MM.1S (cell line): ENCODE results near the gene PSMC4.

Experiments used
- DNase-seq: peaks from one replicate; pipeline ENCODE4 v3.0.0-alpha.2; 2015
- H2AFZ ChIP-seq: fragments of 300-600 bp; sonication (generic); 2 replicates; pipeline ENCODE4 v1.6.0; 2016; ENCODE audit warnings: antibody characterized with exemption, low read length
- H3F3A ChIP-seq: fragments of 300-600 bp; sonication (generic); 2 replicates; pipeline ENCODE4 v1.6.1; 2016; ENCODE audit warnings: mild to moderate bottlenecking, antibody characterized with exemption, low read length, moderate library complexity, mixed read lengths; ENCODE audit not compliant: insufficient read depth
- H3K27ac ChIP-seq: fragments of 300-600 bp; sonication (generic); 2 replicates; pipeline ENCODE4 v1.5.1; 2016; ENCODE audit warnings: mild to moderate bottlenecking, low read length
- H3K27me3 ChIP-seq: fragments of 300-600 bp; sonication (generic); replicated peaks from 2 replicates; pipeline ENCODE4 v1.6.0; 2016; ENCODE audit warnings: low read length; ENCODE audit not compliant: insufficient read depth
- H3K36me3 ChIP-seq: fragments of 300-600 bp; sonication (generic); replicated peaks from 2 replicates; pipeline ENCODE4 v1.6.1; 2016; ENCODE audit warnings: mild to moderate bottlenecking, low read length, mixed read lengths; ENCODE audit not compliant: insufficient read depth
- H3K4me1 ChIP-seq: fragments of 300-600 bp; sonication (generic); 2 replicates; pipeline ENCODE4 v1.6.1; 2016; ENCODE audit warnings: low read length, mixed read lengths
- H3K4me2 ChIP-seq: fragments of 300-600 bp; sonication (generic); 2 replicates; pipeline ENCODE4 v1.6.0; 2016; ENCODE audit warnings: low read depth, low read length
- H3K4me3 ChIP-seq: fragments of 300-600 bp; sonication (generic); 2 replicates; pipeline ENCODE4 v1.5.1; 2016; ENCODE audit warnings: low read length, mixed read lengths
- H3K79me2 ChIP-seq: fragments of 300-600 bp; sonication (generic); 2 replicates; pipeline ENCODE4 v1.6.1; 2016; ENCODE audit warnings: mixed run types, low read length, mixed read lengths
- H3K9ac ChIP-seq: fragments of 300-600 bp; sonication (generic); 2 replicates; pipeline ENCODE4 v1.6.1; 2016; ENCODE audit warnings: low read length, mixed read lengths
- H3K9me2 ChIP-seq: fragments of 300-600 bp; sonication (generic); replicated peaks from 2 replicates; pipeline ENCODE4 v1.6.1; 2016; ENCODE audit warnings: mild to moderate bottlenecking, low read length, mixed read lengths; ENCODE audit not compliant: insufficient read depth
- H3K9me3 ChIP-seq: fragments of 300-600 bp; sonication (generic); replicated peaks from 2 replicates; pipeline ENCODE4 v1.6.1; 2016; ENCODE audit warnings: mild to moderate bottlenecking, low read length, mixed read lengths; ENCODE audit not compliant: insufficient read depth
- H4K20me1 ChIP-seq: fragments of 300-600 bp; sonication (generic); 2 replicates; pipeline ENCODE4 v1.6.1; 2016; ENCODE audit warnings: mild to moderate bottlenecking, low read length, moderate library complexity, mixed read lengths; ENCODE audit not compliant: insufficient read depth
- EZH2 ChIP-seq: fragments of 300-600 bp; sonication (generic); optimal IDR thresholded peaks from 2 replicates; pipeline ENCODE3; 2017; ENCODE audit warnings: low read depth, mild to moderate bottlenecking, antibody characterized with exemption, low read length, mixed read lengths
- EZH2phosphoT487 ChIP-seq: fragments of 300-600 bp; sonication (generic); IDR thresholded peaks from 2 replicates; pipeline ENCODE4 v1.6.1; 2018; ENCODE audit warnings: antibody characterized with exemption, low read length
- TF ChIP-seq, protein P1 (sequence below): fragments of 300-600 bp; sonication (generic); IDR thresholded peaks from 2 replicates; pipeline ENCODE4 v1.5.1; 2016; ENCODE audit warnings: antibody characterized with exemption, low read length, mixed read lengths

PSMC4 gene

DNA sequence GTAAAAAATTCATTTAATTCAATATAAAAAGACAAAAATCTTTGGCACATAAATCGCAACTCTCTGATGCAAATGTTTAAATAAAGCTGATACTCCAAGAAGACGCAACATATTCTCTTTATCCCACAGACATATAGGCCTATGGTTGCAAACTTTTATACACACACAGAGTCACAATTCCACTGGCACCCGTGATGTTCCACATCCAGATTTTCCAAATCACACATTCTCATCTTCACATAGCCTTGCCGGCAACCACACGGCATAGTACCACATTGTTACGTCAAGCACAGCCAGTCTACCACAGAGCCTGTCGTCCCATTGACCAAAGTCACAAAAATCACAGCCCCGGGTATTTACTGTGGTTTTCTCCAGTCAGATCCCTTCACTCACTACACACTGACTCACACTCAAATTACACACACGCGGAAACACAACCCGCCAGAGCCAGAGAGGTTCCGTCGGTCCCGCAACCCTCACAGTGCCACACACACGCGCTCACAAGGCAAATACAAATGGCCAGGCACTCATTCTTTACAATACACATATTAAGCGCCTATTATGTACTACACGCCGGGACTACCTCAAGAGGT, 25.3 kb downstream of the PSMC4 start:
- Histone ChIP-seq H3K27ac (peak overlapping the region; percentile 38; the same call in 1 of the 2 replicates), H3K4me3 (peak overlapping the region; percentile 89), H4K20me1 (no peaks in the 10 kb centered on the region), H3K27me3 (no peaks in the 10 kb centered on the region), H3K9ac (peak overlapping the region; percentile 56), H3K9me3 (no peaks in the 10 kb centered on the region), H3K4me1 (0 out of 2 replicates have a peak, but pooled peaks cover 3% of the 10 kb centered on the region), H2AFZ (peak overlapping the region; percentile 88), H3K36me3 (no peaks in the 10 kb centered on the region), H3K4me2 (peak overlapping the region; percentile 67), H3K9me2 (no peaks in the 10 kb centered on the region), H3K79me2 (peaks cover 16% of the 10 kb centered on the region), H3F3A (peaks cover 2% of the 10 kb centered on the region; the same call in 1 of the 2 replicates)
- peak; percentile 29 for DNase-seq
- TF ChIP-seq, protein P1, sequence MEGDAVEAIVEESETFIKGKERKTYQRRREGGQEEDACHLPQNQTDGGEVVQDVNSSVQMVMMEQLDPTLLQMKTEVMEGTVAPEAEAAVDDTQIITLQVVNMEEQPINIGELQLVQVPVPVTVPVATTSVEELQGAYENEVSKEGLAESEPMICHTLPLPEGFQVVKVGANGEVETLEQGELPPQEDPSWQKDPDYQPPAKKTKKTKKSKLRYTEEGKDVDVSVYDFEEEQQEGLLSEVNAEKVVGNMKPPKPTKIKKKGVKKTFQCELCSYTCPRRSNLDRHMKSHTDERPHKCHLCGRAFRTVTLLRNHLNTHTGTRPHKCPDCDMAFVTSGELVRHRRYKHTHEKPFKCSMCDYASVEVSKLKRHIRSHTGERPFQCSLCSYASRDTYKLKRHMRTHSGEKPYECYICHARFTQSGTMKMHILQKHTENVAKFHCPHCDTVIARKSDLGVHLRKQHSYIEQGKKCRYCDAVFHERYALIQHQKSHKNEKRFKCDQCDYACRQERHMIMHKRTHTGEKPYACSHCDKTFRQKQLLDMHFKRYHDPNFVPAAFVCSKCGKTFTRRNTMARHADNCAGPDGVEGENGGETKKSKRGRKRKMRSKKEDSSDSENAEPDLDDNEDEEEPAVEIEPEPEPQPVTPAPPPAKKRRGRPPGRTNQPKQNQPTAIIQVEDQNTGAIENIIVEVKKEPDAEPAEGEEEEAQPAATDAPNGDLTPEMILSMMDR, result no peak
- TF ChIP-seq EZH2phosphoT487 (no peak), EZH2 (no peak)

DNA sequence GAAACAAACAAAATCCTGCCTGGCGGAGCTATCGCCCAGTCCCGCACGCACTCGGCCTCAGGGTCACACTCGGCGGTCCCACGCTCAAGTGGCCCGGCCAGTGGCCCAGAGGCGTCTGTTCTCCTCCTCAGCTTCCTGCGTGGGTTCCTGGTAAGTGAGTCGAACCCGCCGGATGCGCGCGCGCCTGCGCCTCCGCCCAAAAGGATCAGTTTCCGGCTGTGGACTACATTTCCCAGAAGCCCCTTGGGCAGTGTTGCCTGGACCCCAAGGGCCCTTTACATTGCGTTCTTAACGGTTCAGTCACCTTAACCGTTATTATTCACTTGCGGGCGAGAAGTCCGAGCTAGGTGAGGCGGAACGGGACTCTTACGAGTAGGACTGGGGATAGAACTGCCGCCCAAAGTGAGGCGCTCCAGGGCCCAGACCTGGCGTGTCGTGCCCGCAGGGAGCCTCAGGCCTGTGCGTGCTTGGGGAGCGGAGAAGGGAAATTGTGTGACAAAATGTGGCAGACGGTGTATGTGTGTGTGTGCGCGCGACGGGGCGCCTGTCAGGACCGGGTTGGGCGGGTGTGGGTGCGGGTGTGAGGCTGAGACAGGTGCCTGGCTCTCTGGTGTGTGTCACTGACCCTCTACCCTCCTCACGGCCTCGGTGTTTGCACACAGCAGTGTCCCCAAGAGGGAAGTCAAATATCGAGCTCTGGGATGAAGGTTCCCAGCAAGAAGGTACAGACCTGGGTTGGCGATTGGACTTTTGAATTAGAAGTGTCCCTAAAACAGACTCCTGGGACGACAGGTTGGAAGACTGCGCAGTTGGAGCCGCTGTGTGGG, 26.1 kb downstream of the PSMC4 start, which contains the start of gene ZNF546:
Gene ZNF546 (plus strand): TSS at position 250 of the 827 bp plus-strand sequence. CDS start 1,267 bp downstream, outside the sequence.
- peaks cover 16% of the 10 kb centered on the region for H3K79me2 ChIP-seq

DNA sequence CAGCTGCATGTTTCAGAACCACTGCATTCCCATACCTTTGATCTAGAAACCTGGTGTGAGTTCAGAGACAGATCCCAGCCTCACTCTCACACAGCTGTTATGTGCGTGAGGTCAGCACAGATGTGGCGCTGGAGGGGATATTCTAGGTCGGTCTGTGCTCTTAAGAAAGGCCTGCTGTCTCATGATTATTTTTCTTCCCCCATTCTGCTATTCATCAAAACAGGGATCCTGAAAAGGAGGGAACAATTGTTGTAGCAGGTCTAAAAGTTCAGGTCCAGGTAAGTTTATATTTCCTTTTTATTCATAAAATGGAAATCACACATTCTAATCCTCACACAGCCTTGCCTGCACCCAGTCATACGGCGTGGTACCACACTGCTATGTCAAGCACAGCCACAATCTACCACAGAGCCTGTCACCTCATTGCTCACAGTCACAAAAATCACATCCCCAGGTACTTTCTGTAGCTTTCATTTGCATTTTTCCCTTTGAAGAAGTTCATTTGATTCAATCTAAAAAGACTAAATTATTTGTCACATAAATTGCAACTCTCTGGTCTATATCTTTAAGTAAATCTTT, 26.8 kb downstream of the PSMC4 start:
- Histone ChIP-seq H3F3A (peaks cover 2% of the 10 kb centered on the region; the same call in 1 of the 2 replicates), H3K9ac (peak overlapping the region; percentile 56; the same call in 1 of the 2 replicates), H3K79me2 (peaks cover 16% of the 10 kb centered on the region), H3K4me3 (peak overlapping the region; percentile 89), H3K4me2 (peak overlapping the region; percentile 67), H2AFZ (peak overlapping the region; percentile 88), H3K9me3 (no peaks in the 10 kb centered on the region), H3K4me1 (0 out of 2 replicates have a peak, but pooled peaks cover 3% of the 10 kb centered on the region), H3K36me3 (no peaks in the 10 kb centered on the region), H3K9me2 (no peaks in the 10 kb centered on the region), H3K27me3 (no peaks in the 10 kb centered on the region), H4K20me1 (no peaks in the 10 kb centered on the region), H3K27ac (peak overlapping the region; percentile 38; the same call in 1 of the 2 replicates)
- TF ChIP-seq EZH2, result no peak
- TF ChIP-seq, protein P1, result no peak
- no peak for TF ChIP-seq EZH2phosphoT487
- DNase-seq, result no peak

More for the DNA sequence above, 26.1 kb downstream of the PSMC4 start, which contains the start of gene ZNF546:
- H3K4me3 ChIP-seq, result peak within 1 kb of the TSS; percentile 89
- peak within 1 kb of the TSS; percentile 56 for H3K9ac ChIP-seq
- H3F3A ChIP-seq, result peaks cover 2% of the 10 kb centered on the region; the same call in 1 of the 2 replicates
- H3K27ac ChIP-seq, result peak within 1 kb of the TSS; percentile 38; the same call in 1 of the 2 replicates
- TF ChIP-seq EZH2, result no peak
- TF ChIP-seq EZH2phosphoT487, result no peak
- TF ChIP-seq, protein P1, result no peak
- no peaks in the 10 kb centered on the region for H4K20me1 ChIP-seq
- H3K9me3 ChIP-seq, result no peaks in the 10 kb centered on the region
- H3K4me1 ChIP-seq, result 0 out of 2 replicates have a peak, but pooled peaks cover 3% of the 10 kb centered on the region
- H2AFZ ChIP-seq, result peak within 1 kb of the TSS; percentile 88
- peak within 1 kb of the TSS; percentile 67 for H3K4me2 ChIP-seq
- DNase-seq, result peak; percentile 92
- no peaks in the 10 kb centered on the region for H3K36me3 ChIP-seq
- no peaks in the 10 kb centered on the region for H3K27me3 ChIP-seq
- H3K9me2 ChIP-seq, result no peaks in the 10 kb centered on the region
